HG03565 (cell line): ENCODE measurements around the gene CHCHD6.

Source experiments
- ATAC-seq: cut with Tn5 transposase; IDR thresholded peaks from one replicate; pipeline ENCODE4 v1.9.1; 2021; ENCODE audit warnings: mild to moderate bottlenecking, moderate library complexity; ENCODE audit not compliant: unreplicated experiment

CHCHD6 gene

DNA sequence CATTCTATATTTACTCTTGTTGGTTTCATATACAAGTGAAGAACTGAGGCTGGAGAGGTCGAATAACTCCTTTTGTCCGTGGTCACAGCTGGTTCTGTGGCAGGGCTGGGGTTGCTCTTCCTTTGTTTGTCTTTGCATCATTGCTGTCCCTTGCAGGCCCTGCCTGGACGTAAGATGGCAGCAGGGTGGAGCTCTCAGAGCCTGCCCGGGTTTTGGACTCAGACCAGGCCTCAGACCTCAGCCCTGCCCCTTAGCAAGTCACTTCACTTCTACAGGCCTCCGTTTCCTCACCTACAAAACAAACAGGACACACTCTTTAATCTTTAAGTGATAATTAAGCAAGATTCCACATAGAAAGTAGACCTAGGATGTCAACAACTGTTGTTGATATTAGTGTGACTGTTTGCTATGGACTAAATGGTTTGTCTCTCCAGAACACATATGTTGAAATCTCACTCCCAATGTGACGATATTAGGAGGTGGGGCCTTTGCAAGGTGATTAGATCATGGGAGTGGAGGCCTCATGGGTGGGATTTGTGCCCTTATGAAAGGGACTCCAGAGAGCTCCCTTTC, 213.3 kb downstream of the CHCHD6 start:
- no peak for ATAC-seq

DNA sequence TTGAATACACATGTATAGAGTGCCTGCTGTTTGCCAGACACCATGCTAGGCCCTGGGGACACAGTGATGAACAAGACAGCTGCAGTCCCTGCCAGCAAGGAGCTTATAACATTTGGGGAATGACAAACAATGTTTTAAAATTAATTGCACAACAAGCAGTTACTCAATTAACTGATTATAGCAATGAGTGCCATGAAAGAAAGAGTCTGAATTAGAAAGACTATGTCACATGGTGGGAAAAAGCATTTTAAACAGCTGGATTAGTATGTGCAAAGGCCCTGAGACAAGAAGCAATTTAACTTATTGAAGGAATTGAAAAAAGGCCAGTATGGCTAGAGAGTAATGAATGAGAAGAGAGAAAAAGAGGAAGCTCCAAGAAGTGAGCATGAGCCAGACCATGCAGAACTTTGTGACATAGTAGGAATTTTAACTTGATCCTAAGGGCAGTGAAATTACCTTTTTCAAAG, 214.3 kb downstream of the CHCHD6 start:
- ATAC-seq: no peak

DNA sequence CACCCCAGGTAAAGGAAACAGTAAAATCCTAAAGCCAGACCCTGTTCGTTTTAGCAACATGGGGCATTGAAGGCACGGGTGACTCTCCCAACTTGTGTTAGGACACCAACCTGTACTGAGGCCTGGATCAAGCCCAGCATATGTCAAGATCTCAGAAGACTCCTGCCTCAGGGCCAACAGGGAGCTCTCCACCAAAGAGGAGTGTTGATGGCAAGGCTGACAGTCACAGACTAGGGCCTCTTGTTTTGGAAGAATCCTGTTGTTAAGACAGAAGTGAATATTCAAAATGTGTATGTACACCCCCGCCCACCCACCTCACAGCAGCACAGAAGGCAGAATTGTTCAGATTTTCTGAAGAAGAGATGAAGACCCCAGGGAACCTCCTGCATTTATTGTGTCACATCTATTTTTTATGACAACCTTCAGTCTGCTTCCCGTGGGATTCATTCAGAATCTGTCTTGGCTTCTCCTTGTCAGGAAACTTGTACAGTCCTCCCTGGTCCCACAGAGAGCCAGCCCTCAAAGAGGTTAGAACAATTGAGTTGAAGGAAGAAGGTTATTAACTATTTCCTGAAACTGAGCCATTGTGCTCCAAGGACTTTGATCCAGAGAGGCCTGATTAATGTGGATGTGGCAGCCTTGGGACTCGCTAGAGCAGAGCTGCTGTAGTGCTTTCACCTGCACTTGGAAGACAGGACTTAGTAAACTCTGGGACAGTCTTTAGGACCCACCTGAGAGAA, 217.2 kb downstream of the CHCHD6 start:
- no peak for ATAC-seq

DNA sequence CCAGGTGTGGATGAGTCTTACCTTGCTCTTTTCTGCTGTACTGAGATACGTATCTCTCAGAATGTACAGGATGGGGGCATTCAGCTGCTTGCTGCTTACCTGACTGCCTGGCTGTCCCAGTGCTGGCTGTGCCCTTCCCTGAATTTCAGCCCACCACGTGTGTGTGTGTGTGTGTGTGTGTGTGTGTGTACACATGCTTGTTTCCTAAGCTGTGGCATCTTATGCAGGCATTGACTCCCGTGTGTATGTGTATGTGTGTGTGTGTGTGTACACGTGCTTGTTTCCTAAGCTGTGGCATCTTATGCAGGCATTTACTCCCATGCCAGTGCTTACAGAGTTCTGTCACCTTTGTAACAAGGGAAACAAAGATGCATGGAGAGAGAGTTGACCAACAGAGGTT, 218.4 kb downstream of the CHCHD6 start:
- ATAC-seq: no peak

DNA sequence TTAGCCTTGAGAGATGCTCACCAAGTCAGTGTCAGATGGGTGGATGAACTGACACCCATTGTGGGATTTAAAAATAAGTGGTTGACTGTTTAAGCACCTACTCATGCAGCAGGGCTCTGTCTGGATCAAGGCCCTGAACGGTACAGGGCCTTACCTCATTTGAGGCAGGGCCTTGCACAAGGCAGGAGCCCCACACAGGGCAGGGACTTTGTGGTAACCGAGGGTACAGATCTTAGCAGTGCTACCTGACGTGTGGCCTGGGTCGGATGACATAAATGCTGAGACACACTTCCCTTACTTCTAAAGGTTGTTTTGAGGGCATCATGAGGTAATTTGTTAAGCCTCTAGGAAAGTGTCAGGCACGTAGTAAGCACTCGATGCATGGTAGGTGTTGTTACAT, 219.4 kb downstream of the CHCHD6 start:
- no peak for ATAC-seq

DNA sequence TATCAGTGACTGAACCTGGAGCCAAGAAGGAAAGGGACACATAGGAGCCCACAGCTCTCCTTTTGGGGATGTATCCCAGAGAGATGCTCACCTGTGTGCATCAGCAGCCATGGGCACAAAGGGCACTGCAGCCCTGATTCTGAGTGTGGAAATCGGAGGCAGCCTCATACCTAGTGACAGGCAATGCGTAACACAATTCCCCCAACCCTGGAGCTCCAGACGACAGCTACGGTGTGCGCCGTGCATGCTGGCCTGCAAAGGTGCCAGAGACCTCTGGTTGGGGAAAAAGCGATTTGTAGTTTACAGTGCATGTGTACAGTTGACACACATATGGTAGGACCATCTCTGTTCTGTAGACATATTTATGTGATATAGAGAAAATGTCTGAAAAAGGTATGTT, 219.9 kb downstream of the CHCHD6 start:
- no peak for ATAC-seq

DNA sequence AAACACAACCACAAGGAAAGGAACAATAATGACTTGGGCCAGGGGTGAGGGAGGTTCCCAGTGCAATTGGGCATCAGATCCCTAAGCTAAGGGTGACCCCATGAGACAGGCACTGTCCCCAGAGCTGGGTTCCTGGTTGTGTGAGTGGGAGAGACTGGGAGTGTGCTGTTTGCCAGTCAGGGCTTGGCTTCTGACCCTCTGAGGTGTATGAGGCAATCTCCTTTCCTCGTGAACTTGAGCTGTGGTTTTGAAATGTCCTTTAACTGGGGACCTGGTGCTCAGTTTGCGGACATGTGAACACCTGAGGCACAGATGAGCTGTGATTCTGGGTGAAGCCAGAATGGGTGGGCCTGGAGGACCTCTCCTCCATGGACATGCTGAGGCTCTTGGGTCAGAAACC, 220.4 kb downstream of the CHCHD6 start:
- no peak for ATAC-seq

DNA sequence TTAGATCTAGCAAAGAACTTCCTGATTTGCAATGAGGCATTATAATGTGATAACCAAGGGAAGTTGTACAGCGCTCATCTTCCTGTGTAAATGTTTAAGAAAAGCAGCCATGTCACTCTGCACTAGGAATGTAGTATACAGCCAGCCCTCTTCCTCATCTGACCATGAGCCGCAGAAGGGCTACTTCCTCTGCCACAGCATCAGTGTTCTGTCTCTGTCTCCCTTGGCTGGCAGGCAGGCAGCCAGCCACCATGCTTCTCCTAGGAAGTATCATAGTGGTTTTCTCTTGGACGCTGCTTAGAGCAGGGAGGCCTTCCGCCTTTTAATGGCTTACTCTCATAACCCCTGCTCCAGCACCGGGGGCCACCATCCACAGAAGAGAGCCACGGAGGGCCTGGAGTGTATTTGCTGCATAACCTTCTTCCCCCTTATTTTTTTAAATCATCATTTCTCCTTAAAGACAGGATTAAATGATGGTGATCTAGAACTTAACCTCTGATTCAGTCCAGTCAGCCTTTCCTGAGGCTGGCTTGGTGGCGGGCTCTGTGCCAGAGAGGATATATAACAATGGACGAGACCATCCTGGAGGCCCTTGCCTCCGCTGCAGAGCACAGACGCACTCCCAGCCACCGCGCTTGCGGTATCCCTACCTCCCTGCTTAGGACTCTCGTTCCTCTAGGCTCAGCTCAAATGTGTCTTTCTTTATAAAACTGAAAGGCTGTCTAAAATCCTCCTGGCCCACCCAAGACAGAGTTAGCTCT, 221.6 kb downstream of the CHCHD6 start:
- no peak for ATAC-seq

DNA sequence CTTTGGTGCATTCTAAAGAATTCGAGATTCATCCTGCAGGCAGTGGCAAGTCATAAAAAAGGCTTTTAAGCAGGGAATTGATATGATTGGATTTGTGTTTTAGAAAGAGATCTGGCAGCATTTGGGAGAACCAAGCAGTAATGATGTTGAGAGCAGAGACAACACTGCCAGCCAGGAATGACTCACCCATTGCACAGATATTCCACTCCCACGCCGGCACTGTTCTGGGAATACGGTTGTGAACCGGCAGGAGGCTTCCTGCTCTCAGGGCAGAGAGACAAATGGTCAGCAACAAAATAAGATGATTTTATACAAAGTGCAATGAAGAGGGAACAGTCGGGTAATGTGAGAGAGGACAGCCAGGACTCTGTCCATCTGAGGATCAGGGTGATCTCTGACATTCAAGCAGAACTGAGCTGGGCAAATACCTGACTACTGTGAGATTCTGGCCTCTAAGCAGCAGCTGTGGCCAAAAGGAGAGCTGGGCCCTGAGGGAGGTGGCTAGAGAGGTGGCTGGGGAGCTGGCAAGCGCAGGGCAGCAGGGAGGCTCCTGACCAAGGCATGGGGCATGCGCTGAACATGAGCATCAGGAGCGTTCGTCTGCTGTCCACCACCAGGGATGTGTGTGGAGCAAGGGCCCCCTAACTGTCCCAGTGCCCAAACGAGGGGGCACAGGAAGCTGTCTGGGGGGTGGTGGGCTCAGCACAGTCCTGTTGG, 222.8 kb downstream of the CHCHD6 start:
- ATAC-seq: no peak

DNA sequence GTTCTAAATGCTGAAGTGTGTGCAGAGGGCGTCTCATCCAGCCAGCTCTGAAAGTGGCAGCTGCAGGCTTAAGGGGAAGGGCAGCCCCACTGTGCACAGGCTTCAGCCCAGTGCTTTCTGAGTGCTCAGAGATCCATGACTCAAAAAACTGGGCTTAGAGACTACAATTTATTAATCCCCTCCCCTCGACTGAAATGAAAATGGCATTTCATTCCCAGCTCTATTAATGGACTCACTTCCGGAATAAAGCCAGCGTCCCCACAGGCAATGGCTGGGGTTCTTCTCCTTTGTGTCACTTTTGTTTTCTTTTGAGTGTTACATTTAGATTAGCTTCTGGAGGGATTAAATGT, 223.3 kb downstream of the CHCHD6 start:
- no peak for ATAC-seq

DNA sequence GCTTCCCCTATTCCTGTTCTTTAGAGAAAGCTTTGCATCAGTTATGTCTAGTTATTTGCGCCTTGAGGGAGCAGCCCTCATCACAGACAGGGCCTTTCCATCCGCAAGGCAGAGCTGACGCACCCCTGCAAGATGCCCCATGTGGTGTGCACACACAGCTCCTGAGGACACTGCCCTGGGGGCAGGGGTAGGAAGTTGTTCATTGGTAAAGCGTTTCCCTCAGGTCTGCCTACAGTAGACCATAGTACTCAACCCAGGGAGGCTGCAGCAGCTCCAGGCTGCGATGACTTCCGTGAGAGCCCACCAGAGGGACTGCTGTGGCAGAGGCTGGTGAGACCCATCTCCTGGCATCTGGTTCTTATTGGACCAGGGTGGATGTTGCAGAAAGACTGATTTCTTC, 223.8 kb downstream of the CHCHD6 start:
- no peak for ATAC-seq

DNA sequence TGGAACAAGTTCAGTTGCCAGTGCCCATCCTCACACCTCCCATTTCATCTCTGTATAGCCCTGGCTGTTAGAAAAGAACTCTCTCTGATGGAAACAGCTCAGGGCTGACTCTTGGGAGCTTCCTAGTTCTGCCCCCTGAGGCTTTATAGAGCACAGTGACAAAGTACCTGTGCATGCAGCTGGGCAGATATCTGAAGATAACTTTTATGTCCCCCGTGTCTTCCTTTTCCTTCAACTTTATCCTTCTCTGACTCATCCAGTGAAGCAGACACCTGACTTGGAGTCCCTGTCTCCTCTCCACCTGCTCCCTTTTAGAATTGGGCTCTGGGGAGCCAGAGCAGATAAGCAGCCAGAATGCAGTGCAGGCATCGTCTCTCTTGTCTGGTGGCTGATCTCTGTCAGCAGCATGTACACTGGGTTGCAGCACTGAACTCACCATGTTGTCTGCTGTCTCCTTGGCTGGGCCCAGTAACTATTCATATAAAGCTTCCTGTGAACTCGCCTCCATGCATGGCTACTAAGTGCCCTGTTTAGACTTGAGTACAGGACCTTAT, 225.0 kb downstream of the CHCHD6 start:
- no peak for ATAC-seq

DNA sequence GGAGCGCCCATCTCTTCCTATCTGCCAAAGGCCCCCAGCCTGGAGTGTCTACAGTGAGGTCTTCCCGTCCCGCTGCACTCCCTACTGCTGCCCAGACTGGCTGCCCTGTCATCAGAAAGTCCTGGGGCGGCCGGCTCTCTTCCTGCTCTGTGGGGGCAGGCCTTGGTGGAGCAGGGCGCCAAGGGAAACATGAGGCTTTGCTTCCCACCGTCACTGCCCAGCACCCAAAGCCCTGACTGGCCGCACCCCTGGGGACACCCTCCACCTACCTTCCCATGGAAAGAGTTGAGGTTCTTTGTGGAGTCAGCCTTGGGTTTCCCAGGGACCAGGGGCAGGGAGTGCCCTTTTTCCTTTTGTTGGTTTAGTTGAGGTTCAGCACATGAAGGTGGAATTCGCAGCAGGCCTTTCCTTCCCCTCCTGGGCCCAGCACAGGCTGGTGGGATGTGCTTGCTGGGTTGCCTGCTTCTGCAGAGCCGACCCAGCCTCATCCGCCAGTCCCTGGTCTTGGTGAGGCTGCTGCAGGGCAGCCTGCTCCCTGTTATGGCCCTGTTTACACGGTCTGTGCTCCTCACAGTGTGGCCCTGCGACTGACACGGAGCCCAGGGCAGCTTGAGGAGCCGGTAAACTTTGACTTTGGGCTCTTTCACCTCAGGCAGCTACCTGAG, 227.0 kb downstream of the CHCHD6 start:
- ATAC-seq: no peak

DNA sequence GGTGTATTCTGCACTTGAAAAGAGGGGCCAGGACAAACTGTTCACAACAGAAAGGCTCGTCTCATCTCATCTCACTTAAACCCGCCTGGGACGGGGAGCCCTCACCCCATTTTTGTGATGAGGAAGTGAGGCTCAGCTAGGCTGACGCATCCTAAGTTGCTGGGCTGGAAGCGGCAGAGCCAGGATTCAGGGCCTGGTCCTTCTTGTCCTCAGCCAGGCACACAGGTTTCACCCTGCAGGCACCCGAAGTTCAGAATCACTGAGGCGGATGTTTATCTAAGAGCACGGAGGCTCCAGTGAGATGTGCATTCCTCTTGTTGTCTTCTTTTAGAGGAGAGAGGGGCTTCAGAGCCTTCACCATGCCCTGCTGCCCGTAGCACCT, 227.8 kb downstream of the CHCHD6 start:
- ATAC-seq: no peak

DNA sequence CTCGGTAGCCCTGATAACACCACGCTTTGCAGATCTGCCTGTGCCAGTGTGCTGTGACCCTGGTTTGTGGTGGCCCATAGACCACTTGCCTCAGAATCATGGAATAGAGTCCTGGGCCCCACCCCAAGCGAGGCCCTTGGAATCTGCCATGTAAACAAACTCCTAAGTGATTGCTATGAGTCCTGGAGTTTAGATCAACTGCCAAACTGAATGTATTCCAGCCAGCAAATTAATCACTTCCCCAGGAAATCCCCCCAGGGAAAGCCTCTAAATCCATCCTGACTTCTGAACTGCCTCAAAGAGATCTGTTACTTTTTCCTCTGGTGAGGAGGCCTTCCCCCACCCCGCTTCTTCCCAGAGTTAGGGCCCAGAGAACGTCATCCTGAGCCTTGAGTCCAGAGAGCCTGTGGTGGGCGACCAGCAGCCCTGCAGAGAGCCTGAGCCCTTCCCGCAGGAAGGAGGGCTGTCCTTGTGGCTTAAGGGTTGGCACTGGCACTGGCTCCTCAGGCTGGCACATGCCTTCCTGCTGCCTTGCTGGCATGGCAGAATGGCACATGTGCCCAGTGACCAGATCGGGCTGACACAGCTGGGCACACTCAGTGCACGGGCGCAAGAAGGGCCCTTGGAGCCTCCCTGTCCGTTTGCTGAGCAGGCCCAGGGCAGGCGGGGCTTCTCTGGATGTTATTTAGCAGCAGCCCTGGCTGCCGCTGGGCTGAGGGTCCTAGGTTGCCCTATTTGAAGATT, 228.3 kb downstream of the CHCHD6 start:
- ATAC-seq: no peak

DNA sequence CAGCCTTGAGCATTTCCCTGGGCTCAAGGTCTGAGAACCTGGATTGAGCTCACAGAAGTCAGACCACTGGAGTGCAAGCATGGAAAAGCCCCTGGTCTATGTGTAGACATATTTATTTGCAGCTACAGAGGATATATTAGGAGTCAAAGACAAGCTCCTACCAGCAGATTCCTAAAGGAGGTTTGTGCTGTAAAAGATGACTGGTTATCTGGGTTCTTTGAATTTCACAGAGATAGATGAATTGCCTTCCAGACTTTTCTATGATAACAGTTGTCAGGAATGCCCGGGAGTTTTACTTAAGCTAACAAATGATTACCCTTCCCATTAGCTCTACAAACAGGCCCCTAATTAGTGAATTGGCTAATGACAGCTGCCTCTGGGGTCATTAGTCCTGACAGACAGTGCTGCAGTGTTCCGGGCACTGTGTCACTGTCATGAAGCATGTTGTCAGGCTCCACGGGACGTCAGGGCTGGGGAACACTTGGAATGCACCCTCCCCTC, 230.0 kb downstream of the CHCHD6 start:
- no peak for ATAC-seq

DNA sequence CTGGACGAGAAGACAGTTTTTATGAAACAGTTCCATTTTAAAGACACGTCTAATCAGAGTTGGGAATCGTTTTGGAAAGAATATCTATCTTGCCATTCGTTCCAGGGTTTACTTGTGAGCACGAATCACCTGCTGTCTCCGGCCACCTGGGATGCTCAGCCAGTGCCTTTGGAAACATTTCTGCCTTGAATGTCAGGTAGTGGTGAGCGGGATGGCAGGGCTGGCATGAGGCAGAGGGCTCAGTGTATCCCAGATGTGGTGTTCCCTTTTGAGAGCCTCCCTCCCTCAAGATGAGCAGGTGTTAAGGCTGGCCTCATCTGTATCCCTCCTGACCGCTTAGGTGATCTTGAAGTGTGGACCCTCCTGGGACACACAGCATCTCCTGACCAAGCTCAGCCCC, 231.0 kb downstream of the CHCHD6 start:
- no peak for ATAC-seq

DNA sequence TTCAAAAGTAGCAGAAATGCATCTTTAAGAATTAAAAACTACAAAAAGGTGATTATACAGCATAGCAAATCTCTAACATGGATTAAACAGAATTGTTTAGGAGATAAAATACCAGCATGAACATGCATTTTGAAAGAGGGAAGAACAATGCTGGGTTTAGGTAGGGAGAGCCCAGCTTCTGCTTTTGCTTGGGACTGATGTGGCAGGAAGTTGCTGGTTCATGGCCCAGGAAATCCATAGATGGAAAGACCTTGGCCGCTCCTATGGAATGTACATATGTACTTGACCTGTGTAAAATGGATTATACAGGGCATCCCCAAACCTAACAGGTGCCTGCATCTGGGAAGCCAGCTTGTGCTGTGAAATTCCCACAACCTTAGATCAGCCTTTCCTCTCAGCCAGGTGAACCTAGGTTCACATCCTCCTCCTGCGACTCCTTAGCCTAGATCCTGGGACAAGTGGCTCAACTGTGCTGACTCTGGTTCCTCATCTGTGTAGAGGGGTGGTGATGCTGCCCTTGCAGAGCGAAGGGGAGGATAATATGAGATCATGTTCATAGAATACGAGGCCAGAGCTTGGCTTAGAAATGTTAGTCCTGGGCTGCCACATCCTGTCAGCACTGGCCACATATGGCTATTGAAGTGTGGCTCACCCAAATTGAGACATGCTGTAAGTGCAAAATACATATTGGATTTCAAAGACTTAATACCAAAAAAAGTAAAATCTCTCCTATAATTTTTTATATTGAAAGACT, 231.9 kb downstream of the CHCHD6 start:
- ATAC-seq: no peak

DNA sequence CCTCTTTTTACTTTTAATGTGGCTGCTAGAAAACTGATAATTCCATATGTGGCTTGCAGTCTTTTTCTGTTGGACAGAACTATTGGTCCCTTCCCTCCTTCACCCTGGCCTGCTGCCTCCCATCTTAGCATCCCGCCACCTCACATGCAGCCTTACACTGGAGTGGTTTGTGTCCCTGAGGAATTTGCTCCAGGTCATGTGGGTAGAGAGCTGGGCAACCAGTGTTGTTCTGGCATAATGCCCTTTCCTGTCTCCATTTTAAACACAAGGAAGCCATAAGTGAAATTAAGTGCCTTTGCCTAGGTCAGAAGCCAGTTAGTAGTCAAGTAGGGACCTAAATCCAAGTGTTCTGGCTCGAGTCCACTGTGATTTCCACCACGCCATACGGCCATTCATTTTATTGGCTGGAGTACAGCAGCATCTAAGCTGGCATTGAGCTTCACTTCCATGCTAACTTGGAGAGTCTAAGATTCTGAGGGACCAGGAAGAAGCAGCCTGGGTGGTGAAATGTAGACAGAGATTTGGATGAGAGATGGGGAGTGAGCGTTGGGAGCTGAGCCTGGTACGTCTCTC, 232.9 kb downstream of the CHCHD6 start:
- no peak for ATAC-seq
